Panc1 (cell line): ENCODE data around the gene GIMAP2. TPM values are rescaled to one million over a fixed set of nuclear protein-coding genes. Genes with fewer than 3 reads are reported as not detected.

Experiments
- ATAC-seq: fragments of 200-7000 bp; cut with Tn5 transposase; 2 replicates; pipeline ENCODE4 v1.9.1; 2020; ENCODE audit warnings: mild to moderate bottlenecking, moderate library complexity
- BruUV-seq: library from RNA; stranded (reverse); fragments of 400-500 nt; replicated peaks from 2 replicates; lab custom pipeline; 2021; lab: Mats Ljungman, UMichigan
- CTCF ChIA-PET: fragments of 300-600 bp; sonication (Branson Sonifier 250); formaldehyde crosslinking; loops from one replicate; lab custom pipeline; 2022; ENCODE audit warnings: antibody characterized with exemption; lab: Charles Lee
- POLR2A ChIA-PET: fragments of 300-600 bp; sonication (Branson Sonifier 250); formaldehyde crosslinking; loops from one replicate; lab custom pipeline; 2022; ENCODE audit warnings: antibody characterized with exemption; lab: Charles Lee
- DNase-seq: peaks from one replicate; pipeline ENCODE4 v3.0.0-alpha.2; 2010; ENCODE audit warnings: low read depth, low spot score
- H3K27ac ChIP-seq: 2 replicates; pipeline ENCODE4 v1.5.1; 2011; ENCODE audit warnings: mild to moderate bottlenecking, low read length, inconsistent platforms
- H3K27me3 ChIP-seq: fragments of 200-500 bp; sonication (Bioruptor generic); 2 replicates; pipeline ENCODE4 v1.6.0; 2014; ENCODE audit warnings: low read length, inconsistent platforms; ENCODE audit not compliant: control insufficient read depth, insufficient read depth
- H3K36me3 ChIP-seq: fragments of 200-500 bp; sonication (Bioruptor generic); 2 replicates; pipeline ENCODE4 v1.5.1; 2014; ENCODE audit warnings: inconsistent platforms, mild to moderate bottlenecking, low read length, moderate library complexity; ENCODE audit not compliant: control insufficient read depth, insufficient read depth
- H3K4me1 ChIP-seq: 2 replicates; pipeline ENCODE4 v1.5.1; 2011; ENCODE audit warnings: inconsistent platforms, mild to moderate bottlenecking, low read length, moderate library complexity; ENCODE audit not compliant: control insufficient read depth, insufficient read depth
- H3K4me3 ChIP-seq, 2 experiments: 2 replicates each; pipeline ENCODE4 v1.5.1; 2011 to 2012; ENCODE audit warnings: low read depth in 2 of 2, low read length in 2 of 2, mild to moderate bottlenecking in 2 of 2, inconsistent platforms in 1 of 2, moderate library complexity in 1 of 2
- H3K9me3 ChIP-seq: fragments of 200-500 bp; sonication (Bioruptor generic); 2 replicates; pipeline ENCODE4 v1.5.1; 2014; ENCODE audit warnings: low read depth, mild to moderate bottlenecking, inconsistent platforms, low read length, moderate library complexity; ENCODE audit not compliant: control insufficient read depth, insufficient read depth
- CTCF ChIP-seq: fragments of 450-650 bp; IDR thresholded peaks from 2 replicates; pipeline ENCODE4 v1.5.1; 2017; ENCODE audit warnings: mild to moderate bottlenecking
- POLR2AphosphoS5 ChIP-seq: IDR thresholded peaks from 2 replicates; pipeline ENCODE4 v1.6.1; 2012; ENCODE audit warnings: mild to moderate bottlenecking, low read depth, low read length, moderate library complexity
- REST ChIP-seq, 2 experiments: IDR thresholded peaks; 2 replicates each; pipeline ENCODE4 v1.6.1; 2011 to 2012; ENCODE audit warnings: low read depth in 2 of 2, control low read depth in 1 of 2, low read length in 1 of 2, mild to moderate bottlenecking in 1 of 2, moderate library complexity in 1 of 2; ENCODE audit not compliant: insufficient read depth in 1 of 2
- SIN3A ChIP-seq: IDR thresholded peaks from 2 replicates; pipeline ENCODE4 v1.6.1; 2012; ENCODE audit warnings: low read depth, mild to moderate bottlenecking, low read length, moderate library complexity, borderline replicate concordance; ENCODE audit not compliant: insufficient read depth
- TCF7L2 ChIP-seq: IDR thresholded peaks from 2 replicates; pipeline ENCODE4 v1.6.1; 2011; ENCODE audit warnings: mild to moderate bottlenecking, low read depth, low read length, inconsistent platforms
- in situ Hi-C: cut with HindIII; loops from 2 replicates; pipeline ENCODE4 v1.10.0; 2016; ENCODE audit warnings: low sequenced_read_pairs, low pct_unique_long_range_greater_than_20kb
- intact Hi-C: fragments of 100-400 bp; cut with micrococcal nuclease; formaldehyde crosslinking; loops from one replicate; pipeline ENCODE4 v1.10.0; 2022; ENCODE audit not compliant: unreplicated experiment
- total RNA-seq: library from RNA; stranded (reverse); gene quantifications from one replicate; pipeline ENCODE4 v1.2.1, GENCODE V29; 2021; ENCODE audit not compliant: unreplicated experiment

The GIMAP2 gene
- total RNA-seq, 1 experiment from 2014 or later = 1.5 TPM

- no TSS peak for BruUV-seq
- Histone ChIP-seq H3K27ac (no peak overlapping the region), H3K36me3 (no peaks in the 10 kb centered on the region), H3K4me3 (no peak overlapping the region), H3K4me1 (no peaks in the 10 kb centered on the region), H3K27me3 (no peaks in the 10 kb centered on the region; the same call in 1 of the 2 replicates), H3K9me3 (no peaks in the 10 kb centered on the region)
- DNase-seq = no peak
- TF ChIP-seq POLR2AphosphoS5 = no peak
- TF ChIP-seq CTCF = no peak
- POLR2A ChIA-PET = no interaction called here
- in situ Hi-C loops = no loop called here
- intact Hi-C loops = no loop called here
- CTCF ChIA-PET = no interaction called here
- no peak for ATAC-seq
Measured at GRCh38 chr7:150721970-150722373, 36.5 kb downstream of the GIMAP2 start.

GRCh38 chr7:150722431-150722931 is 37.0 kb downstream of the GIMAP2 start:
- no peak for ATAC-seq

More at GRCh38 chr7:150722431-150722931, 37.0 kb downstream of the GIMAP2 start:
- TF ChIP-seq SIN3A (no peak), CTCF (no peak), POLR2AphosphoS5 (no peak), REST (IDR thresholded peaks at IDR 0.05; ENCODE audit: insufficient read depth in 1 of 2, low read depth in 2 of 2, low read length in 1 of 2) (no peak), TCF7L2 (no peak)
- Histone ChIP-seq H3K27ac (no peak overlapping the region), H3K4me3 (no peak overlapping the region), H3K27me3 (no peaks in the 10 kb centered on the region; the same call in 1 of the 2 replicates), H3K36me3 (no peaks in the 10 kb centered on the region), H3K9me3 (no peaks in the 10 kb centered on the region), H3K4me1 (no peaks in the 10 kb centered on the region)
- DNase-seq = no peak
- CTCF ChIA-PET = no interaction called here
- POLR2A ChIA-PET = no interaction called here
- in situ Hi-C loops = no loop called here
- intact Hi-C loops = no loop called here
- BruUV-seq = no TSS peak
